Vagina (tissue), 1 donor: ENCODE measurements around the gene TMPRSS11B. TPM values are rescaled to one million over a fixed set of nuclear protein-coding genes. Genes with fewer than 3 reads are reported as not detected.

Experiments
- total RNA-seq: library from RNA; depleted of rRNA; stranded (reverse); fragments of >200 nt; gene quantifications from one replicate; pipeline ENCODE4 v1.2.3, GENCODE V29; 2016

TMPRSS11B gene
- total RNA-seq, 1 donor from 2014 or later: 40.8 TPM

Other genes with a start within 250 kb of the TMPRSS11B start
- 13.8 TPM for gene TMPRSS11F, start 115.8 kb downstream of the TMPRSS11B start, total RNA-seq
- gene YTHDC1, start 104.4 kb upstream of the TMPRSS11B start, total RNA-seq: 61.4 TPM
- gene TMPRSS11E, start 201.8 kb upstream of the TMPRSS11B start, total RNA-seq: 74.2 TPM